Bronchial epithelial cell (primary cell): ENCODE measurements around the gene CCDC85A. TPM values are rescaled to one million over a fixed set of nuclear protein-coding genes. Genes with fewer than 3 reads are reported as not detected.

ENCODE experiments used
- DNase-seq: peaks from one replicate; pipeline ENCODE4 v3.0.0-alpha.2; 2010; ENCODE audit warnings: low read depth
- FAIRE-seq: peaks from 2 replicates; lab custom pipeline; 2011; peaks lifted over from hg19 to GRCh38; lab: Jason Lieb, UNC
- H3K27me3 ChIP-seq: 2 replicates; pipeline ENCODE4 v1.5.1; 2011; ENCODE audit warnings: low read length; ENCODE audit not compliant: control insufficient read depth, insufficient read depth
- H3K36me3 ChIP-seq: 2 replicates; pipeline ENCODE4 v1.5.1; 2011; ENCODE audit warnings: low read length; ENCODE audit not compliant: control insufficient read depth, insufficient read depth
- H3K4me3 ChIP-seq: 2 replicates; pipeline ENCODE4 v1.5.1; 2011; ENCODE audit warnings: mild to moderate bottlenecking, low read depth, low read length, control low read depth
- CTCF ChIP-seq: IDR thresholded peaks from 2 replicates; pipeline ENCODE4 v1.5.1; 2011; ENCODE audit warnings: mild to moderate bottlenecking, moderate library complexity, low read length, control low read depth, inconsistent platforms; ENCODE audit not compliant: insufficient read depth, severe bottlenecking
- total RNA-seq: library from RNA; depleted of rRNA; stranded (reverse); fragments of >200 nt; gene quantifications from 2 replicates; pipeline ENCODE4 v1.2.1, GENCODE V29; 2014

CCDC85A gene
- total RNA-seq, 1 donor from 2014 or later: not detected

GRCh38 chr2:56197816-56198215 is 14.0 kb downstream of the CCDC85A start:
- Histone ChIP-seq H3K4me3 (no peak overlapping the region), H3K36me3 (no peaks in the 10 kb centered on the region), H3K27me3 (no peaks in the 10 kb centered on the region)
- FAIRE-seq (no peak), DNase-seq (no peak)
- no peak for TF ChIP-seq CTCF

GRCh38 chr2:56198936-56199335 is 15.1 kb downstream of the CCDC85A start:
- H3K36me3 ChIP-seq: no peaks in the 10 kb centered on the region
- no peak overlapping the region for H3K4me3 ChIP-seq
- no peak for TF ChIP-seq CTCF
- H3K27me3 ChIP-seq: no peaks in the 10 kb centered on the region
- no peak for DNase-seq
- FAIRE-seq: no peak

GRCh38 chr2:56199492-56199891 is 15.7 kb downstream of the CCDC85A start:
- no peak for FAIRE-seq
- H3K27me3 ChIP-seq: no peaks in the 10 kb centered on the region

GRCh38 chr2:56202381-56203121 is 18.8 kb downstream of the CCDC85A start:
- H3K4me3 ChIP-seq: no peak overlapping the region
- DNase-seq (no peak), FAIRE-seq (no peak)
- TF ChIP-seq CTCF: no peak
- H3K36me3 ChIP-seq: no peaks in the 10 kb centered on the region
- no peaks in the 10 kb centered on the region for H3K27me3 ChIP-seq

More at GRCh38 chr2:56199492-56199891, 15.7 kb downstream of the CCDC85A start:
- Histone ChIP-seq H3K36me3 (no peaks in the 10 kb centered on the region), H3K4me3 (no peak overlapping the region)
- peak; percentile 8 for DNase-seq
- no peak for TF ChIP-seq CTCF

GRCh38 chr2:56204556-56204955 is 20.8 kb downstream of the CCDC85A start:
- no peak for DNase-seq
- no peak overlapping the region for H3K4me3 ChIP-seq
- H3K27me3 ChIP-seq: no peaks in the 10 kb centered on the region
- no peaks in the 10 kb centered on the region for H3K36me3 ChIP-seq
- FAIRE-seq: no peak
- TF ChIP-seq CTCF: no peak

- Histone ChIP-seq H3K36me3 (no peaks in the 10 kb centered on the region), H3K27me3 (no peaks in the 10 kb centered on the region), H3K4me3 (no peak overlapping the region)
- no peak for FAIRE-seq
- no peak for TF ChIP-seq CTCF
- no peak for DNase-seq
Observed at GRCh38 chr2:56206250-56206649, 22.5 kb downstream of the CCDC85A start.
